ENCODE results near the gene NDUFS1. TPM values are rescaled to one million over a fixed set of nuclear protein-coding genes. Genes with fewer than 3 reads are reported as not detected.

Gene NDUFS1
- total and polyA plus RNA-seq, 2 of the 4 experiments (the other 2 are of a cell fraction): 72.1 to 118 TPM

- Histone ChIP-seq H2BK20ac (ENCODE audit: low read depth, low read length) (no peak overlapping the region), H3K4me1 (ENCODE audit: control insufficient read depth, insufficient read depth, low read length) (no peaks in the 10 kb centered on the region), H3K27me3 (ENCODE audit: control insufficient read depth, insufficient read depth, low read length) (no peaks in the 10 kb centered on the region), H4K91ac (ENCODE audit: insufficient read depth, low read depth, low read length) (no peak overlapping the region), H2AK9ac (replicated peaks; ENCODE audit: low read depth, low read length, poor library complexity) (no peak overlapping the region), H2BK15ac (ENCODE audit: low read depth, low read length) (no peak overlapping the region), H4K20me1 (ENCODE audit: insufficient read depth, low read length) (peaks cover 8% of the 10 kb centered on the region; the same call in 1 of the 2 replicates), H3K79me1 (ENCODE audit: low read depth in 1 of 2, low read length in 2 of 2) (peaks cover 9 to 18% of the 10 kb centered on the region in 2 experiments; a peak in 3 of 4 replicates), H2AFZ (replicated peaks; ENCODE audit: low read length, poor library complexity) (no peak overlapping the region), H2AK5ac (ENCODE audit: low read depth, low read length) (no peak overlapping the region), H3K4me3 (ENCODE audit: insufficient read depth, low read depth, low read length) (no peak overlapping the region), H3K9me3 (ENCODE audit: control insufficient read depth, insufficient read depth, low read length) (no peaks in the 10 kb centered on the region), H2BK5ac (ENCODE audit: low read depth, low read length, poor library complexity, severe bottlenecking) (no peak overlapping the region), H4K8ac (ENCODE audit: low read depth in 2 of 2, low read length in 2 of 2) (no peak overlapping the region), H3K27ac (ENCODE audit: insufficient read depth, low read length) (no peak overlapping the region), H3K14ac (replicated peaks; ENCODE audit: low read depth, low read length) (no peak overlapping the region), H2BK120ac (ENCODE audit: low read depth, low read length) (no peak overlapping the region), H3K36me3 (ENCODE audit: control insufficient read depth, insufficient read depth, low read length) (peaks cover 27% of the 10 kb centered on the region), H4K5ac (ENCODE audit: low read depth, low read length) (no peak overlapping the region), H3K18ac (ENCODE audit: low read depth, low read length) (no peak overlapping the region), H3K4ac (ENCODE audit: low read depth, low read length) (no peak overlapping the region), H3K56ac (ENCODE audit: extremely low read depth, insufficient read depth, low read length) (no peak overlapping the region), H3K9ac (ENCODE audit: low read depth, low read length) (no peak overlapping the region), H3K9me1 (ENCODE audit: insufficient read depth, low read length) (no peaks in the 10 kb centered on the region), H3K4me2 (ENCODE audit: low read depth, low read length) (no peak overlapping the region), H3K23ac (ENCODE audit: low read depth, low read length) (no peak overlapping the region)
- ATAC-seq (ENCODE audit: low read depth) (no peak), DNase-seq (no peak)
- intact Hi-C loops (cut with micrococcal nuclease) (no loop called here), in situ Hi-C loops (cut with MboI; ENCODE audit: low sequenced_read_pairs) (no loop called here), dilution Hi-C loops (cut with HindIII; ENCODE audit: low sequenced_read_pairs, unreplicated experiment) (no loop called here)
- ChIA-PET CTCF (interaction anchor here (0.6 kb wide), 1 partner anchor 1397 kb away, joined by 4 read pairs; no protein-coding TSS in a partner anchor), POLR2A (ENCODE audit: unreplicated experiment) (no interaction called here)
- no TSS peak for BruUV-seq (replicated peaks)
- no peak for TF ChIP-seq CHD1 (IDR thresholded peaks at IDR 0.05; ENCODE audit: low read depth, low read length)
- no peak for TF ChIP-seq FOS (IDR thresholded peaks at IDR 0.05; ENCODE audit: low read depth, low read length)
- TF ChIP-seq NFE2L2 (IDR thresholded peaks at IDR 0.05; ENCODE audit: low read depth, low read length): no peak
- no peak for TF ChIP-seq USF2 (IDR thresholded peaks at IDR 0.05; ENCODE audit: low read depth, low read length)
- TF ChIP-seq RCOR1 (IDR thresholded peaks at IDR 0.05; ENCODE audit: insufficient replicate concordance, low read length): no peak
- no peak for TF ChIP-seq MAFK (IDR thresholded peaks at IDR 0.05; ENCODE audit: low read depth, low read length)
- TF ChIP-seq POLR2A (IDR thresholded peaks at IDR 0.05; ENCODE audit: low read depth, low read length): no peak
- no peak for TF ChIP-seq RFX5 (IDR thresholded peaks at IDR 0.05; ENCODE audit: low read depth, low read length)
- no peak for TF ChIP-seq ELK1 (IDR thresholded peaks at IDR 0.05; ENCODE audit: borderline replicate concordance, low read depth, low read length)
- TF ChIP-seq RAD21 (IDR thresholded peaks at IDR 0.05; ENCODE audit: low read length): no peak
- TF ChIP-seq MXI1 (IDR thresholded peaks at IDR 0.05; ENCODE audit: borderline replicate concordance, low read depth, low read length): no peak
- TF ChIP-seq MAZ (IDR thresholded peaks at IDR 0.05; ENCODE audit: borderline replicate concordance, low read depth, low read length): no peak
- no peak for TF ChIP-seq CTCF (conservative IDR thresholded peaks at IDR 0.05; ENCODE audit: low read depth, low read length)
- no peak for TF ChIP-seq BHLHE40 (IDR thresholded peaks at IDR 0.05; ENCODE audit: low read depth, low read length)
- TF ChIP-seq CEBPB (IDR thresholded peaks at IDR 0.05; ENCODE audit: low read depth, low read length): no peak
- TF ChIP-seq SMC3 (IDR thresholded peaks at IDR 0.05; ENCODE audit: low read depth, low read length): no peak
- WGBS, 2 experiments (ENCODE audit: extremely low coverage in 2 of 2, insufficient read length in 1 of 2): no CpG with 5 or more reads among the region's 1 CpG
These were observed 9.9 kb downstream of the NDUFS1 start for GRCh38 chr2:206149330-206149729.

Measured in IMR-90 (cell line).